Heart left ventricle (tissue), 13 donors: ENCODE results near the gene C1orf216.

Experiments used
- CTCF ChIP-seq, 12 donors: fragments of 200-600 bp; sonication (generic) in 4 of 12; IDR thresholded peaks; one replicate each; pipeline versions ENCODE4 v1.5.0 to v1.8.0; 2018 to 2022; ENCODE audit warnings: antibody characterized with exemption in 12 of 12, mild to moderate bottlenecking in 5 of 12
- POLR2A ChIP-seq, 2 donors: fragments of 450-650 bp; IDR thresholded peaks; one replicate each; pipeline ENCODE4 v1.6.1; 2017; ENCODE audit warnings: antibody characterized with exemption in 2 of 2, mild to moderate bottlenecking in 2 of 2, moderate library complexity in 2 of 2
- donor health status: ischemic (EF 13 %, LVEDD 7.1; RV severe dilation, severe dysfunction).
- donor health status: DM: no; HTN: yes; CAD: no.
- donor health status: DM: no; HTN: no; CAD: no.
- donor health status: ischemic (EF 25% LVEDD 6.9; RV normal size, moderate dysfunction).
- donor health status: ischemic (EF 25% LVEDD 5.7; RV mildly dilated, moderate dysfunction).
- donor health status: ischemic (EF 35%, LVEDD 5.7; RV mildly dilated, moderate dysfunction).
- donor health status: nonischemic (EF 11% LVEDD 7.7; RV severe dilation, severe dysfunction).
- donor health status: DM: yes; HTN: yes; CAD: no.
- donor health status: PGD.
- donor health status: ischemic (EF 29% LVEDD 5.4; RV normal size, mild dysfunction).
- donor health status: nonischemic (EF 23%, LVEDD 6.1; RV moderate dilation, normal function).

GRCh38 chr1:35727434-35728040 is 8.9 kb upstream of the C1orf216 start:
- TF ChIP-seq CTCF (IDR thresholded peaks at IDR 0.05) (no peak), POLR2A (IDR thresholded peaks at IDR 0.05) (no peak)
